Upper lobe of left lung (tissue), 4 donors: ENCODE measurements around the gene TMEM100.

Experiments used
- CTCF ChIP-seq, 6 experiments: fragments of 450-650 bp in 4 of 6; fragments of 200-600 bp in 2 of 6; sonication (generic) in 2 of 6; IDR thresholded peaks; one replicate each; pipeline ENCODE4 v1.5.1; 2016 to 2019; ENCODE audit warnings: antibody characterized with exemption in 6 of 6
- EP300 ChIP-seq, 4 donors: sonication (generic); formaldehyde crosslinking; IDR thresholded peaks; one replicate each; pipeline ENCODE4 v1.5.1; 2017; ENCODE audit warnings: antibody characterized with exemption in 4 of 4, control low read depth in 2 of 4
- POLR2A ChIP-seq, 4 donors: fragments of 450-650 bp; IDR thresholded peaks; one replicate each; pipeline ENCODE4 v1.5.1; 2016 to 2017; ENCODE audit warnings: antibody characterized with exemption in 4 of 4, mild to moderate bottlenecking in 2 of 4
- POLR2AphosphoS5 ChIP-seq, 2 donors: sonication (generic); formaldehyde crosslinking; IDR thresholded peaks; one replicate each; pipeline ENCODE4 v1.5.1; 2017; ENCODE audit warnings: antibody characterized with exemption in 2 of 2

DNA sequence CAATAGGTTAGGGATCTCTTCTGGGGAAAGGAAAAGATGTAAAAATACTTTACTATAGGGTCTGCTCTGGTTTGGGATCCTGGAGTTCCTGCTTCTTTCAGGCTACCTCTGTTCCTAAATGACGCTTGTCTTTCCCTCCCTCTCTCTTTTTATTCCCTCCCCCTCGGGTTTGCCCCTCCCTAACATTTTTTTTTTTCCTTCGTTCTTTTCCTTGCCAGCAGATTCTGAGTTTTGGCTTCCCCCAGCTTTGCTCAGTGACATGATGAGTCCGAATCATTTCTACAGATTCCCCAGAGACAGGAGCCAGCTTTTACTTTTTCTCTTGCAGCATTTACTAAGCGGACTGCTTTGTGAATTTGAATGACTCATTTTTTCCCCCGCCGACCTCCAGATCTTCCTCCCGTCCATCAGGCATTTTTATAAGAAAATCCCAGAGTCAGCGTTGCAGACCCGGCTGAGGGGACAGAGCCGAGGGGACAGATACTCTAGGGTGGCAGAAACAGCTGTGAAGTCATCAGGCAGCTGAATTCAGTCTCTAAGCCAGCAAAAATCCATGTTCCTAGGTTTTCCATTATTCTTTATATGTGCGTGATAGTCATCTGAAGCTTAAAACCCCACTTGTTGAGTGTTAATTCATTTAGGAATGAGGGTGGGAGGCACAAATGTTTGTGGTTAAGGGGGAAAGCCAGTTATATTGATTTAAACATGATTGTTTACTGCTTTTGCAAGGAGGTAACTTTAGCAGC lies at the start of gene TMEM100:
- TF ChIP-seq POLR2A (IDR thresholded peaks at IDR 0.05), result peak in 2 of 4 donors; percentile 28 to 42
- TF ChIP-seq CTCF (IDR thresholded peaks at IDR 0.05), result no peak
- peak; percentile 23 to 48 for TF ChIP-seq POLR2AphosphoS5 (IDR thresholded peaks at IDR 0.05)
- TF ChIP-seq EP300 (IDR thresholded peaks at IDR 0.05), result no peak
